HCT116 (cell line): ENCODE measurements around the gene SLC5A1. TPM values are rescaled to one million over a fixed set of nuclear protein-coding genes. Genes with fewer than 3 reads are reported as not detected.

ENCODE experiments used
- ATAC-seq: fragments of 200-7000 bp; cut with Tn5 transposase; 2 replicates; pipeline ENCODE4 v1.9.1; 2020; ENCODE audit warnings: mild to moderate bottlenecking, moderate library complexity
- BruUV-seq: library from RNA; stranded (reverse); fragments of 400-500 nt; replicated peaks from 2 replicates; lab custom pipeline; 2021; lab: Mats Ljungman, UMichigan
- CTCF ChIA-PET: fragments of 300-600 bp; sonication (Branson Sonifier 250); formaldehyde crosslinking; loops from one replicate; lab custom pipeline; 2021; ENCODE audit warnings: antibody characterized with exemption; lab: Charles Lee
- POLR2A ChIA-PET: fragments of 300-600, 350-600 bp; sonication (Branson Sonifier 250); formaldehyde crosslinking; loops from one replicate; lab custom pipeline; 2021; ENCODE audit warnings: antibody characterized with exemption; lab: Charles Lee
- RAD21 ChIA-PET, 2 experiments: fragments of 300-600 bp; sonication (Branson Sonifier 250); formaldehyde crosslinking; loops; one replicate each; lab custom pipeline; 2023; ENCODE audit warnings: low total read pairs in 2 of 2; ENCODE audit not compliant: uncharacterized antibody in 2 of 2, unreplicated experiment in 2 of 2, low non-redundant PET in 1 of 2; lab: Charles Lee
- DNase-seq: peaks from one replicate; pipeline ENCODE4 v3.0.0-alpha.2; 2010; ENCODE audit warnings: low read depth, low spot score
- H2AFZ ChIP-seq: fragments of 200-600 bp; shearing (Covaris generic), sonication (generic); 2 replicates; pipeline ENCODE4 v1.6.1; 2017; ENCODE audit warnings: low read depth, mixed run types, mixed read lengths, antibody characterized with exemption, low read length; ENCODE audit not compliant: poor library complexity, severe bottlenecking
- H3K27ac ChIP-seq: 2 replicates; pipeline ENCODE4 v1.5.1; 2012; ENCODE audit warnings: low read depth, low read length
- H3K27me3 ChIP-seq: fragments of 200-600 bp; sonication (generic); 2 replicates; pipeline ENCODE4 v1.6.1; 2016; ENCODE audit warnings: mixed run types, low read length, mixed read lengths; ENCODE audit not compliant: insufficient read depth
- H3K36me3 ChIP-seq, 2 experiments: fragments of 200-500 bp in 1 of 2; fragments of 200-600 bp in 1 of 2; sonication (Bioruptor generic) in 1 of 2; sonication (generic) in 1 of 2; 2 replicates each; pipeline versions ENCODE4 v1.5.1 to v1.6.1; 2014 to 2016; ENCODE audit warnings: low read length in 2 of 2, inconsistent platforms in 1 of 2, mixed read lengths in 1 of 2, mixed run types in 1 of 2; ENCODE audit not compliant: insufficient read depth in 2 of 2, control insufficient read depth in 1 of 2
- H3K4me1 ChIP-seq, 2 experiments: fragments of 200-600 bp in 1 of 2; sonication (generic) in 1 of 2; 2 replicates each; pipeline versions ENCODE4 v1.5.1 to v1.6.1; 2012 to 2017; ENCODE audit warnings: low read length in 2 of 2, inconsistent platforms in 1 of 2, mild to moderate bottlenecking in 1 of 2, mixed read lengths in 1 of 2, mixed run types in 1 of 2, moderate library complexity in 1 of 2; ENCODE audit not compliant: insufficient read depth in 2 of 2, control insufficient read depth in 1 of 2
- H3K4me2 ChIP-seq: fragments of 200-600 bp; sonication (generic); 2 replicates; pipeline ENCODE4 v1.6.1; 2017; ENCODE audit warnings: mixed run types, low read length, mixed read lengths
- H3K4me3 ChIP-seq, 2 experiments: fragments of 200-600 bp in 1 of 2; sonication (generic) in 1 of 2; replicated peaks in 1 of 2; 2 replicates each; pipeline ENCODE4 v1.5.1; 2011 to 2016; ENCODE audit warnings: low read length in 2 of 2, control low read depth in 1 of 2, low read depth in 1 of 2, mild to moderate bottlenecking in 1 of 2, mixed read lengths in 1 of 2, mixed run types in 1 of 2
- H3K79me2 ChIP-seq: fragments of 200-600 bp; sonication (generic); 2 replicates; pipeline ENCODE4 v1.6.1; 2017; ENCODE audit warnings: mild to moderate bottlenecking, mixed run types, low read length, moderate library complexity, mixed read lengths; ENCODE audit not compliant: insufficient read depth
- H3K9ac ChIP-seq: fragments of 200-600 bp; sonication (generic); 2 replicates; pipeline ENCODE4 v1.6.1; 2016; ENCODE audit warnings: low read length, mixed read lengths
- H3K9me2 ChIP-seq: fragments of 200-600 bp; sonication (generic), shearing (Covaris generic); 2 replicates; pipeline ENCODE4 v1.6.1; 2017; ENCODE audit warnings: mixed run types, mild to moderate bottlenecking, moderate library complexity; ENCODE audit not compliant: insufficient read depth
- H3K9me3 ChIP-seq, 2 experiments: fragments of 200-500 bp in 1 of 2; fragments of 200-600 bp in 1 of 2; sonication (Bioruptor generic) in 1 of 2; sonication (generic) in 1 of 2; 2 replicates each; pipeline ENCODE4 v1.6.1; 2014 to 2017; ENCODE audit warnings: low read length in 2 of 2, mixed read lengths in 2 of 2, inconsistent platforms in 1 of 2, low read depth in 1 of 2, mild to moderate bottlenecking in 1 of 2, mixed run types in 1 of 2, moderate library complexity in 1 of 2; ENCODE audit not compliant: control insufficient read depth in 1 of 2, insufficient read depth in 1 of 2
- H4K20me1 ChIP-seq: fragments of 200-600 bp; sonication (generic), shearing (Covaris generic); 2 replicates; pipeline ENCODE4 v1.6.1; 2017; ENCODE audit warnings: mixed run types, mild to moderate bottlenecking, moderate library complexity; ENCODE audit not compliant: insufficient read depth
- CEBPB ChIP-seq: IDR thresholded peaks from 2 replicates; pipeline ENCODE4 v1.6.1; 2012; ENCODE audit warnings: low read depth
- CTCF ChIP-seq, 3 experiments: fragments of 200-600 bp in 1 of 3; sonication (generic) in 1 of 3; IDR thresholded peaks in 2 of 3; conservative IDR thresholded peaks in 1 of 3; 2 replicates each; pipeline ENCODE4 v1.5.1; 2012 to 2017; ENCODE audit warnings: low read depth in 2 of 3, low read length in 2 of 3, antibody characterized with exemption in 1 of 3, borderline replicate concordance in 1 of 3, control low read depth in 1 of 3, mild to moderate bottlenecking in 1 of 3, mixed read lengths in 1 of 3, mixed run types in 1 of 3, moderate library complexity in 1 of 3; ENCODE audit not compliant: insufficient read depth in 1 of 3
- EGR1 ChIP-seq: IDR thresholded peaks from 2 replicates; pipeline ENCODE4 v1.6.1; 2012; ENCODE audit warnings: low read depth
- EZH2 ChIP-seq: fragments of 200-600 bp; sonication (generic); IDR thresholded peaks from 2 replicates; pipeline ENCODE4 v1.6.1; 2017; ENCODE audit warnings: antibody characterized with exemption, mixed run types
- FOSL1 ChIP-seq: IDR thresholded peaks from 2 replicates; pipeline ENCODE4 v1.6.1; 2012; ENCODE audit warnings: low read depth
- JUND ChIP-seq: IDR thresholded peaks from 2 replicates; pipeline ENCODE4 v1.6.1; 2012
- MAX ChIP-seq: IDR thresholded peaks from 2 replicates; pipeline ENCODE4 v1.6.1; 2012
- POLR2AphosphoS5 ChIP-seq: IDR thresholded peaks from 2 replicates; pipeline ENCODE4 v1.6.1; 2011; ENCODE audit warnings: mild to moderate bottlenecking, low read depth, low read length, moderate library complexity
- RAD21 ChIP-seq: IDR thresholded peaks from 2 replicates; pipeline ENCODE4 v1.6.1; 2012; ENCODE audit warnings: low read depth, mild to moderate bottlenecking
- SIN3A ChIP-seq: IDR thresholded peaks from 2 replicates; pipeline ENCODE4 v1.6.1; 2012; ENCODE audit warnings: low read depth
- SP1 ChIP-seq: IDR thresholded peaks from 2 replicates; pipeline ENCODE4 v1.6.1; 2012; ENCODE audit warnings: low read depth
- SRF ChIP-seq: IDR thresholded peaks from 2 replicates; pipeline ENCODE4 v1.6.1; 2012; ENCODE audit warnings: low read depth
- ZBTB33 ChIP-seq: IDR thresholded peaks from 2 replicates; pipeline ENCODE4 v1.6.1; 2011; ENCODE audit warnings: mild to moderate bottlenecking, low read length, moderate library complexity; ENCODE audit not compliant: insufficient replicate concordance; ENCODE audit errors: extremely low read depth
- ZFX ChIP-seq: fragments of 450-650 bp; IDR thresholded peaks from 2 replicates; pipeline ENCODE4 v1.6.1; 2017
- ZNF274 ChIP-seq: fragments of 200-500 bp; sonication (Bioruptor generic); IDR thresholded peaks from 2 replicates; pipeline ENCODE4 v1.6.1; 2014; ENCODE audit warnings: mild to moderate bottlenecking, low read depth, low read length, inconsistent platforms
- intact Hi-C: fragments of 100-400 bp; cut with micrococcal nuclease; formaldehyde crosslinking; loops from 2 replicates; pipeline ENCODE4 v1.10.0; 2022
- total RNA-seq: library from RNA; stranded (reverse); gene quantifications from one replicate; pipeline ENCODE4 v1.2.1, GENCODE V29; 2021; ENCODE audit not compliant: unreplicated experiment

SLC5A1 gene
- total RNA-seq, 1 experiment from 2014 or later, result 0.32 TPM

GRCh38 chr22:32013200-32013599 is 29.9 kb upstream of the SLC5A1 start (continued):
- TF ChIP-seq CTCF (IDR thresholded peaks at IDR 0.05 in 2 of 3, conservative IDR thresholded peaks at IDR 0.05 in 1 of 3; ENCODE audit: borderline replicate concordance in 1 of 3, insufficient read depth in 1 of 3, low read depth in 2 of 3, low read length in 2 of 3) (no peak), SIN3A (no peak), ZBTB33 (no peak), MAX (no peak), CEBPB (no peak), RAD21 (no peak), SP1 (no peak), ZNF274 (no peak), FOSL1 (no peak), EZH2 (no peak), ZFX (no peak)

- DNase-seq, result no peak
- Histone ChIP-seq H3K27me3 (no peaks in the 10 kb centered on the region), H3K4me2 (no peak overlapping the region), H3K36me3 (no peaks in the 10 kb centered on the region), H3K9me3 (peaks cover 8 to 9% of the 10 kb centered on the region in 2 experiments; a peak in 1 of 4 replicates), H2AFZ (no peak overlapping the region), H3K9me2 (no peaks in the 10 kb centered on the region), H3K27ac (no peak overlapping the region), H3K4me3 (no peak overlapping the region), H3K79me2 (no peaks in the 10 kb centered on the region), H3K4me1 (peaks cover 0 to 12% of the 10 kb centered on the region in 2 experiments; a peak in 2 of 4 replicates), H3K9ac (no peak overlapping the region), H4K20me1 (no peaks in the 10 kb centered on the region)
- RAD21 ChIA-PET, result no interaction called here
- no TSS peak for BruUV-seq
- POLR2A ChIA-PET, result no interaction called here
- CTCF ChIA-PET, result no interaction called here
- intact Hi-C loops, result no loop called here
- ATAC-seq, result no peak
- TF ChIP-seq EZH2 (no peak), SRF (no peak), EGR1 (no peak), CEBPB (no peak), POLR2AphosphoS5 (no peak), FOSL1 (no peak), JUND (no peak), CTCF (IDR thresholded peaks at IDR 0.05 in 2 of 3, conservative IDR thresholded peaks at IDR 0.05 in 1 of 3; ENCODE audit: borderline replicate concordance in 1 of 3, insufficient read depth in 1 of 3, low read depth in 2 of 3, low read length in 2 of 3) (no peak), ZBTB33 (no peak)
These were observed 27.0 kb upstream of the SLC5A1 start for GRCh38 chr22:32016081-32016480.
